ENCODE data around the gene LPP. TPM values are rescaled to one million over a fixed set of nuclear protein-coding genes. Genes with fewer than 3 reads are reported as not detected.

LPP gene
- total RNA-seq, 1 experiment from 2014 or later = 120 TPM

DNA sequence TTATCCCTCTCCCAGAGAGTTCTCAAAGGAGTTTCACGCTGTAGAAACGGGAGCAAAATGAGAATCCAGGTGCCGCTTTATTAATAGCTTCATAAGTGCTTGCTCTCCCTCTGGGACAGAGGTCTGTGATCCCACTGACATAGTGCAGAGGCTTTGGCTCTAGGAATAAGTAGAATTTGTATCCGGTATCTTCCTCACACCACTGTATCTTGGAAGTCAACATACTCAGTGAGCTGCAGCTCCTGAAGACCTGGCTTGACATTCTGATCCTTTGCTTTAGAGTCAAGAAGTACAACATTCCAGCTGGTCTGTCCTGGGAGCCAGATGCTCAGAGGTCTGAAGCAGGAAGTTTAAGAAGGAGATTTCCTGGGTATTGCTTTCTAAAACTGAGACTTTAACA, 323.0 kb downstream of the LPP start:
- ChIA-PET CTCF (no interaction called here), POLR2A (no interaction called here)
- intact Hi-C loops (cut with micrococcal nuclease; ENCODE audit: unreplicated experiment) = loop anchor here (1.0 kb wide), 1 partner anchor 46 kb away; no protein-coding TSS in a partner anchor
- DNase-seq = no peak
- Histone ChIP-seq H3K27me3 (replicated peaks; ENCODE audit: control insufficient read depth, insufficient read depth, low read length) (no peaks in the 10 kb centered on the region), H3K9me3 (no peaks in the 10 kb centered on the region), H3K4me1 (peaks cover 3% of the 10 kb centered on the region; the same call in 1 of the 2 replicates), H3K4me3 (ENCODE audit: low read depth, low read length) (no peak overlapping the region), H3K36me3 (ENCODE audit: control insufficient read depth, insufficient read depth, low read length) (no peaks in the 10 kb centered on the region)
- Mint-ChIP-seq H3K4me1 (ENCODE audit: low read depth, unreplicated experiment) (peaks cover 7% of the 10 kb centered on the region), H3K27ac (ENCODE audit: unreplicated experiment) (no peak overlapping the region), H3K4me3 (ENCODE audit: unreplicated experiment) (no peak overlapping the region), H3K9me3 (ENCODE audit: unreplicated experiment) (no peaks in the 10 kb centered on the region), H3K36me3 (ENCODE audit: insufficient read depth, unreplicated experiment) (peaks cover 6% of the 10 kb centered on the region), H3K27me3 (ENCODE audit: insufficient read depth, unreplicated experiment) (no peaks in the 10 kb centered on the region)
- BruUV-seq (replicated peaks) = no TSS peak
- TF ChIP-seq CTCF (IDR thresholded peaks at IDR 0.05; ENCODE audit: insufficient read depth in 1 of 2, low read depth in 1 of 2, low read length in 1 of 2, severe bottlenecking in 1 of 2, unreplicated experiment in 1 of 2) = no peak

GRCh38 chr3:188480011-188480410, 326.1 kb downstream of the LPP start:
- H3K27me3 ChIP-seq (replicated peaks; ENCODE audit: control insufficient read depth, insufficient read depth, low read length) = no peaks in the 10 kb centered on the region
- BruUV-seq (replicated peaks) = no TSS peak
- no peak for TF ChIP-seq CTCF (IDR thresholded peaks at IDR 0.05; ENCODE audit: insufficient read depth in 1 of 2, low read depth in 1 of 2, low read length in 1 of 2, severe bottlenecking in 1 of 2, unreplicated experiment in 1 of 2)
- no peak overlapping the region for H3K4me3 Mint-ChIP-seq (ENCODE audit: unreplicated experiment)
- no peak for DNase-seq
- no peak overlapping the region for H3K27ac Mint-ChIP-seq (ENCODE audit: unreplicated experiment)
- no peaks in the 10 kb centered on the region for H3K4me1 ChIP-seq
- no peak overlapping the region for H3K4me3 ChIP-seq (ENCODE audit: low read depth, low read length)
- H3K9me3 Mint-ChIP-seq (ENCODE audit: unreplicated experiment) = no peaks in the 10 kb centered on the region
- ChIA-PET CTCF (no interaction called here), POLR2A (no interaction called here)
- H3K27me3 Mint-ChIP-seq (ENCODE audit: insufficient read depth, unreplicated experiment) = no peaks in the 10 kb centered on the region
- H3K36me3 Mint-ChIP-seq (ENCODE audit: insufficient read depth, unreplicated experiment) = peaks cover 16% of the 10 kb centered on the region
- H3K36me3 ChIP-seq (ENCODE audit: control insufficient read depth, insufficient read depth, low read length) = no peaks in the 10 kb centered on the region
- no peaks in the 10 kb centered on the region for H3K4me1 Mint-ChIP-seq (ENCODE audit: low read depth, unreplicated experiment)
- intact Hi-C loops (cut with micrococcal nuclease; ENCODE audit: unreplicated experiment) = no loop called here
- H3K9me3 ChIP-seq = no peaks in the 10 kb centered on the region

DNA sequence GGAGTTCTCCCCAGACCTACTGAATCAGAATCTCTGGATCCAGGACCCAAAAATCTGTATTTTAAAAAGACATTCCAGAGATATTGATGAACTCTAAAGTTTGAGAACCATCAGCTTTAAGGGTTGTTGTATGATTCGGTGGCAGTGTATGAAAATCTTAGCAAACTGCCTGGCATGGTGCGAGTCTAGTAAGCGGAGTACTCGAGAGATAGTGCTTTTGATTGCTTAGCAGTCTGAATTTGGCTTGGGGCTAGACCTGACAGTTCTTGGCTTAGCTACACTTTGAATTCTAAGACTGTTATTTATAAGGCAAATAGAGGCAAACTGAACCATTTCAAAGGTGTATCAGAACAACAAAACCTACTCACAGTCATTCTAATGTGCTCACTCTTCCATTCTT, 329.0 kb downstream of the LPP start:
- no peak for TF ChIP-seq CTCF (IDR thresholded peaks at IDR 0.05; ENCODE audit: insufficient read depth in 1 of 2, low read depth in 1 of 2, low read length in 1 of 2, severe bottlenecking in 1 of 2, unreplicated experiment in 1 of 2)
- H3K27ac Mint-ChIP-seq (ENCODE audit: unreplicated experiment) = no peak overlapping the region
- no peaks in the 10 kb centered on the region for H3K27me3 ChIP-seq (replicated peaks; ENCODE audit: control insufficient read depth, insufficient read depth, low read length)
- CTCF ChIA-PET = no interaction called here
- H3K36me3 ChIP-seq (ENCODE audit: control insufficient read depth, insufficient read depth, low read length) = no peaks in the 10 kb centered on the region
- no peaks in the 10 kb centered on the region for H3K4me1 ChIP-seq
- H3K27me3 Mint-ChIP-seq (ENCODE audit: insufficient read depth, unreplicated experiment) = no peaks in the 10 kb centered on the region
- no TSS peak for BruUV-seq (replicated peaks)
- H3K4me3 ChIP-seq (ENCODE audit: low read depth, low read length) = no peak overlapping the region
- no peaks in the 10 kb centered on the region for H3K9me3 Mint-ChIP-seq (ENCODE audit: unreplicated experiment)
- peaks cover 35% of the 10 kb centered on the region for H3K36me3 Mint-ChIP-seq (ENCODE audit: insufficient read depth, unreplicated experiment)
- intact Hi-C loops (cut with micrococcal nuclease; ENCODE audit: unreplicated experiment) = no loop called here
- no peak overlapping the region for H3K4me3 Mint-ChIP-seq (ENCODE audit: unreplicated experiment)
- H3K4me1 Mint-ChIP-seq (ENCODE audit: low read depth, unreplicated experiment) = no peaks in the 10 kb centered on the region
- POLR2A ChIA-PET = no interaction called here
- no peaks in the 10 kb centered on the region for H3K9me3 ChIP-seq
- DNase-seq = no peak

Measured in Caco-2 (cell line).